Brain microvascular endothelial cell (primary cell): ENCODE data around the gene C10orf105.

Experiments used
- DNase-seq: peaks from one replicate; pipeline ENCODE4 v3.0.0-alpha.2; 2020
- H3K27ac ChIP-seq: fragments of 250-450 bp; sonication (Bioruptor Pico); 2 replicates; pipeline ENCODE4 v1.5.1; 2020; ENCODE audit warnings: mild to moderate bottlenecking, moderate library complexity
- H3K27me3 ChIP-seq: fragments of 250-450 bp; sonication (Bioruptor Pico); replicated peaks from 2 replicates; pipeline ENCODE4 v1.5.1; 2020; ENCODE audit warnings: mild to moderate bottlenecking
- H3K36me3 ChIP-seq: fragments of 250-450 bp; sonication (Bioruptor Pico); replicated peaks from 2 replicates; pipeline ENCODE4 v1.5.1; 2020; ENCODE audit warnings: mild to moderate bottlenecking
- H3K4me3 ChIP-seq: 2 replicates; pipeline ENCODE4 v1.5.1; 2011; ENCODE audit warnings: low read depth, mild to moderate bottlenecking, control low read depth, low read length, moderate library complexity
- in situ Hi-C: cut with HindIII; loops from 2 replicates; pipeline ENCODE4 v1.10.0; 2017; ENCODE audit warnings: low sequenced_read_pairs, low pct_ligation_motif_present
- TF ChIP-seq, protein P1 (sequence below): IDR thresholded peaks from 2 replicates; pipeline ENCODE4 v1.5.1; 2011; ENCODE audit warnings: low read depth, mild to moderate bottlenecking, moderate library complexity, low read length, control low read depth, inconsistent platforms; ENCODE audit errors: missing control alignments

C10orf105 gene

DNA sequence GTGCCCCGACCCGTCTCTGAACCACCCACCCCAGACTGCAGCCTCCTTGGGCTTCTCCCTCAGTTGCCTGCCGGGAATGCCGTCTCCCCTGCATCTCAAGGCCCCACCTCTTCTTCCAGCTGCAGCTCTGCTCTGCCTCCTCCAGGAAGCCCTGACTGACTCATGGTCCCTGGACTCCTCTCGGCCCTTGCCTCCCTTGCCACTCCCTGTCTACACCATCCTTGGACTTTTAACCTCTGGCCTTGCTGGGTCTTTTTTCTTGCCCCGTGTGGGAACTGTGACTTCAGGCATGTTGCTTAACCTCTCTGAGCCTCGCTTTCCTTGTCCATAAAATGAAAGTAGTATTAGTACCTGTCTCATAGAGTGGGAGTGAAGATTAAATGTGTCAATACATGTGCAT, 56.3 kb downstream of the C10orf105 start:
- TF ChIP-seq, protein P1, sequence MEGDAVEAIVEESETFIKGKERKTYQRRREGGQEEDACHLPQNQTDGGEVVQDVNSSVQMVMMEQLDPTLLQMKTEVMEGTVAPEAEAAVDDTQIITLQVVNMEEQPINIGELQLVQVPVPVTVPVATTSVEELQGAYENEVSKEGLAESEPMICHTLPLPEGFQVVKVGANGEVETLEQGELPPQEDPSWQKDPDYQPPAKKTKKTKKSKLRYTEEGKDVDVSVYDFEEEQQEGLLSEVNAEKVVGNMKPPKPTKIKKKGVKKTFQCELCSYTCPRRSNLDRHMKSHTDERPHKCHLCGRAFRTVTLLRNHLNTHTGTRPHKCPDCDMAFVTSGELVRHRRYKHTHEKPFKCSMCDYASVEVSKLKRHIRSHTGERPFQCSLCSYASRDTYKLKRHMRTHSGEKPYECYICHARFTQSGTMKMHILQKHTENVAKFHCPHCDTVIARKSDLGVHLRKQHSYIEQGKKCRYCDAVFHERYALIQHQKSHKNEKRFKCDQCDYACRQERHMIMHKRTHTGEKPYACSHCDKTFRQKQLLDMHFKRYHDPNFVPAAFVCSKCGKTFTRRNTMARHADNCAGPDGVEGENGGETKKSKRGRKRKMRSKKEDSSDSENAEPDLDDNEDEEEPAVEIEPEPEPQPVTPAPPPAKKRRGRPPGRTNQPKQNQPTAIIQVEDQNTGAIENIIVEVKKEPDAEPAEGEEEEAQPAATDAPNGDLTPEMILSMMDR: no peak
- H3K36me3 ChIP-seq: no peaks in the 10 kb centered on the region
- H3K4me3 ChIP-seq: no peak overlapping the region
- peaks cover 6% of the 10 kb centered on the region for H3K27me3 ChIP-seq
- H3K27ac ChIP-seq: no peak overlapping the region
- DNase-seq: no peak
- in situ Hi-C loops: no loop called here

- TF ChIP-seq, protein P1: no peak
- no peak overlapping the region for H3K4me3 ChIP-seq
- H3K27ac ChIP-seq: no peak overlapping the region
- H3K36me3 ChIP-seq: no peaks in the 10 kb centered on the region
- in situ Hi-C loops: no loop called here
- H3K27me3 ChIP-seq: peaks cover 6% of the 10 kb centered on the region
- DNase-seq: no peak
These were observed 57.7 kb downstream of the C10orf105 start for GRCh38 chr10:71661779-71662336.
